MCF 10A (cell line): ENCODE measurements around the gene NUP43. TPM values are rescaled to one million over a fixed set of nuclear protein-coding genes. Genes with fewer than 3 reads are reported as not detected.

Experiments
- BruUV-seq: library from RNA; stranded (reverse); fragments of 400-500 nt; replicated peaks from 2 replicates; lab custom pipeline; 2021; lab: Mats Ljungman, UMichigan
- CTCF ChIA-PET: fragments of 300-600 bp; sonication (Branson Sonifier 250); formaldehyde crosslinking; extraction: SDS; loops from one replicate; lab custom pipeline; 2021; ENCODE audit warnings: antibody characterized with exemption, inconsistent platforms; lab: Yijun Ruan, JAX
- POLR2A ChIA-PET: fragments of 300-600, 350-650 bp; sonication (Branson Sonifier 250); formaldehyde crosslinking; extraction: SDS; loops from one replicate; lab custom pipeline; 2020; ENCODE audit warnings: antibody characterized with exemption, inconsistent platforms; lab: Yijun Ruan, JAX
- DNase-seq: peaks from one replicate; pipeline ENCODE4 v3.0.0-alpha.2; 2018; ENCODE audit not compliant: unreplicated experiment
- H3K27ac Mint-ChIP-seq: one replicate; pipeline ENCODE4 v1.8.0; 2022; ENCODE audit warnings: mild to moderate bottlenecking, low read depth, mixed read lengths; ENCODE audit not compliant: unreplicated experiment
- H3K27me3 Mint-ChIP-seq: one replicate; pipeline ENCODE4 v1.8.0; 2022; ENCODE audit warnings: mixed read lengths; ENCODE audit not compliant: insufficient read depth, unreplicated experiment
- H3K36me3 Mint-ChIP-seq: one replicate; pipeline ENCODE4 v1.8.0; 2022; ENCODE audit warnings: mild to moderate bottlenecking, moderate library complexity, mixed read lengths; ENCODE audit not compliant: insufficient read depth, unreplicated experiment
- H3K4me1 Mint-ChIP-seq: one replicate; pipeline ENCODE4 v1.8.0; 2022; ENCODE audit warnings: mixed read lengths; ENCODE audit not compliant: insufficient read depth, unreplicated experiment
- H3K4me3 Mint-ChIP-seq: one replicate; pipeline ENCODE4 v1.8.0; 2022; ENCODE audit warnings: mild to moderate bottlenecking, moderate library complexity, mixed read lengths; ENCODE audit not compliant: unreplicated experiment
- H3K9me3 Mint-ChIP-seq: one replicate; pipeline ENCODE4 v1.8.0; 2022; ENCODE audit warnings: mixed read lengths; ENCODE audit not compliant: unreplicated experiment
- CTCF ChIP-seq: fragments of 200-600 bp; IDR thresholded peaks from one replicate; pipeline ENCODE4 v1.8.0; 2022; ENCODE audit warnings: antibody characterized with exemption, mild to moderate bottlenecking; ENCODE audit not compliant: unreplicated experiment
- intact Hi-C: fragments of 100-400 bp; cut with micrococcal nuclease; formaldehyde crosslinking; loops from 2 replicates; pipeline ENCODE4 v1.14.1; 2022
- total RNA-seq: library from RNA; stranded (reverse); gene quantifications from 2 replicates; pipeline ENCODE4 v1.2.3, GENCODE V29; 2022

Gene NUP43
- total RNA-seq, 1 experiment from 2014 or later: 50.5 TPM

- Mint-ChIP-seq H3K4me3 (peak overlapping the region; percentile 83), H3K27me3 (no peaks in the 10 kb centered on the region), H3K27ac (peak overlapping the region; percentile 82), H3K4me1 (no peaks in the 10 kb centered on the region), H3K36me3 (peaks cover 18% of the 10 kb centered on the region), H3K9me3 (no peaks in the 10 kb centered on the region)
- no peak for DNase-seq
- ChIA-PET POLR2A (interaction anchor here (0.6 to 7.0 kb wide), 38 partner anchors 9 to 1673 kb away, joined by 3 to 138 read pairs (median 4); partner anchors contain the start of genes GINM1, KATNA1, NUP43 and PCMT1), CTCF (interaction anchor here (0.5 to 1.3 kb wide), 5 partner anchors 19 to 179 kb away, joined by 3 to 4 read pairs (median 4); no protein-coding TSS in a partner anchor)
- no TSS peak for BruUV-seq
- no peak for TF ChIP-seq CTCF
- intact Hi-C loops: loop anchor here (1.0 to 2.0 kb wide), 2 partner anchors 69 to 152 kb away; partner anchors contain the start of gene KATNA1
Observed at GRCh38 chr6:149717255-149717587, 29.1 kb downstream of the NUP43 start.

GRCh38 chr6:149716181-149716963 is 30.0 kb downstream of the NUP43 start:
- H3K4me1 Mint-ChIP-seq: peaks cover 6% of the 10 kb centered on the region
- peak overlapping the region; percentile 42 for H3K27ac Mint-ChIP-seq
- no peaks in the 10 kb centered on the region for H3K9me3 Mint-ChIP-seq
- no peak for TF ChIP-seq CTCF
- no TSS peak for BruUV-seq
- no peaks in the 10 kb centered on the region for H3K27me3 Mint-ChIP-seq
- ChIA-PET POLR2A (interaction anchor here (0.5 to 7.0 kb wide), 25 partner anchors 10 to 639 kb away, joined by 3 to 138 read pairs (median 5); partner anchors contain the start of genes GINM1, KATNA1, NUP43 and PCMT1), CTCF (interaction anchor here (0.5 to 1.3 kb wide), 6 partner anchors 13 to 180 kb away, joined by 3 to 5 read pairs (median 4); no protein-coding TSS in a partner anchor)
- intact Hi-C loops: loop anchor here (2.0 kb wide), 1 partner anchor 152 kb away; no protein-coding TSS in a partner anchor
- DNase-seq: peak; percentile 18
- H3K36me3 Mint-ChIP-seq: peaks cover 15% of the 10 kb centered on the region
- peak overlapping the region; percentile 83 for H3K4me3 Mint-ChIP-seq

GRCh38 chr6:149714442-149714841 is 31.9 kb downstream of the NUP43 start:
- Mint-ChIP-seq H3K27me3 (no peaks in the 10 kb centered on the region), H3K4me3 (no peak overlapping the region), H3K4me1 (peaks cover 6% of the 10 kb centered on the region), H3K36me3 (peaks cover 12% of the 10 kb centered on the region), H3K27ac (no peak overlapping the region), H3K9me3 (no peaks in the 10 kb centered on the region)
- DNase-seq: no peak
- BruUV-seq: no TSS peak
- CTCF ChIA-PET: interaction anchor here (0.9 kb wide), 1 partner anchor 36 kb away, joined by 3 read pairs; the partner anchor contains the start of gene PCMT1
- TF ChIP-seq CTCF: no peak
- intact Hi-C loops: no loop called here
- POLR2A ChIA-PET: interaction anchor here (0.6 to 7.0 kb wide), 6 partner anchors 11 to 67 kb away, joined by 3 to 138 read pairs (median 68); partner anchors contain the start of genes KATNA1, NUP43 and PCMT1

- peaks cover 6% of the 10 kb centered on the region for H3K4me1 Mint-ChIP-seq
- no peak for TF ChIP-seq CTCF
- H3K27me3 Mint-ChIP-seq: no peaks in the 10 kb centered on the region
- DNase-seq: no peak
- no peak overlapping the region for H3K27ac Mint-ChIP-seq
- ChIA-PET POLR2A (no interaction called here), CTCF (interaction anchor here (0.6 kb wide), 1 partner anchor 480 kb away, joined by 3 read pairs; no protein-coding TSS in a partner anchor)
- BruUV-seq: no TSS peak
- intact Hi-C loops: no loop called here
- H3K36me3 Mint-ChIP-seq: peaks cover 18% of the 10 kb centered on the region
- H3K4me3 Mint-ChIP-seq: no peak overlapping the region
- H3K9me3 Mint-ChIP-seq: no peaks in the 10 kb centered on the region
Observed at GRCh38 chr6:149711711-149712110, 34.6 kb downstream of the NUP43 start.
